Mucosa of descending colon (tissue), 3 donors: ENCODE data around the gene BANF1. TPM values are rescaled to one million over a fixed set of nuclear protein-coding genes. Genes with fewer than 3 reads are reported as not detected.

Experiments used
- ATAC-seq: fragments of 200-7000 bp; cut with Tn5 transposase; one replicate; pipeline ENCODE4 v1.9.1; 2020; ENCODE audit warnings: mild to moderate bottlenecking, moderate library complexity
- DNase-seq, 3 donors: peaks; one replicate each; pipeline ENCODE4 v3.0.0-alpha.2; 2020
- H3K36me3 ChIP-seq: fragments of 200-600 bp; one replicate; pipeline ENCODE4 v1.8.0; 2021; ENCODE audit warnings: low read depth, mild to moderate bottlenecking
- H3K4me1 ChIP-seq: fragments of 200-600 bp; one replicate; pipeline ENCODE4 v1.8.0; 2021; ENCODE audit warnings: low read depth, mild to moderate bottlenecking
- H3K4me3 ChIP-seq: fragments of 200-600 bp; one replicate; pipeline ENCODE4 v1.8.0; 2021; ENCODE audit warnings: mild to moderate bottlenecking
- H3K9me3 ChIP-seq: fragments of 200-600 bp; one replicate; pipeline ENCODE4 v1.8.0; 2021; ENCODE audit warnings: mild to moderate bottlenecking
- CTCF ChIP-seq: fragments of 200-600 bp; IDR thresholded peaks from one replicate; pipeline ENCODE4 v1.8.0; 2022; ENCODE audit warnings: antibody characterized with exemption, mild to moderate bottlenecking
- intact Hi-C, 2 donors: fragments of 100-400 bp; cut with DNase I in 1 of 2; cut with micrococcal nuclease in 1 of 2; formaldehyde crosslinking; loops; one replicate each; pipeline versions ENCODE4 v1.11.0 to v1.11.1; 2022; cut with DNase I, micrococcal nuclease
- total RNA-seq, 3 donors: library from RNA; stranded (reverse); fragmentation: NEBNext Ultra II Directional in 2 of 3; extraction: Animal tissue kit (Norgen Biotek cat#: 25700) in 2 of 3; gene quantifications; one replicate each; pipeline versions ENCODE4 v1.2.1 to v1.2.4, GENCODE V29; 2021 to 2023
- donor health status: DM: no; HTN: no; CAD: no; lungs with moderate emphysema.
- donor health status: DM: no; HTN: no; CAD: no.
- donor health status: DM: no; HTN: yes; CAD: no.

Gene BANF1
- total RNA-seq, 3 donors from 2014 or later, result 130 to 155 (median 131) TPM

- Histone ChIP-seq H3K36me3 (no peaks in the 10 kb centered on the region), H3K4me3 (no peak overlapping the region), H3K9me3 (no peaks in the 10 kb centered on the region), H3K4me1 (peaks cover 19% of the 10 kb centered on the region)
- ATAC-seq (no peak), DNase-seq (peak in 1 of 3 donors; percentile 28)
- intact Hi-C loops, result no loop called here
- TF ChIP-seq CTCF, result no peak
These were observed 988 bp downstream of the BANF1 start for GRCh38 chr11:66003291-66003690.

- no peak overlapping the region for H3K4me3 ChIP-seq
- H3K9me3 ChIP-seq, result no peaks in the 10 kb centered on the region
- peaks cover 19% of the 10 kb centered on the region for H3K4me1 ChIP-seq
- no peaks in the 10 kb centered on the region for H3K36me3 ChIP-seq
- intact Hi-C loops, result no loop called here
- ATAC-seq (no peak), DNase-seq (no peak)
- TF ChIP-seq CTCF, result no peak
These were observed 1.9 kb downstream of the BANF1 start for GRCh38 chr11:66004186-66004585.

GRCh38 chr11:66006134-66006890 is 4.0 kb downstream of the BANF1 start:
- ATAC-seq, result no peak
- H3K9me3 ChIP-seq, result no peaks in the 10 kb centered on the region

GRCh38 chr11:66006891-66007176 is 4.5 kb downstream of the BANF1 start:
- DNase-seq (no peak), ATAC-seq (no peak)
- no peaks in the 10 kb centered on the region for H3K9me3 ChIP-seq
- H3K36me3 ChIP-seq, result no peaks in the 10 kb centered on the region
- TF ChIP-seq CTCF, result no peak
- H3K4me1 ChIP-seq, result peaks cover 9% of the 10 kb centered on the region
- intact Hi-C loops, result no loop called here
- no peak overlapping the region for H3K4me3 ChIP-seq

More at GRCh38 chr11:66006134-66006890, 4.0 kb downstream of the BANF1 start:
- DNase-seq, result no peak
- Histone ChIP-seq H3K4me3 (no peak overlapping the region), H3K4me1 (peaks cover 7% of the 10 kb centered on the region), H3K36me3 (no peaks in the 10 kb centered on the region)
- TF ChIP-seq CTCF, result no peak
- intact Hi-C loops, result no loop called here

- Histone ChIP-seq H3K4me3 (no peak overlapping the region), H3K9me3 (no peaks in the 10 kb centered on the region), H3K4me1 (peaks cover 12% of the 10 kb centered on the region), H3K36me3 (no peaks in the 10 kb centered on the region)
- intact Hi-C loops, result no loop called here
- DNase-seq (no peak), ATAC-seq (no peak)
- no peak for TF ChIP-seq CTCF
These were observed 4.9 kb downstream of the BANF1 start for GRCh38 chr11:66007201-66007634.

- intact Hi-C loops, result no loop called here
- TF ChIP-seq CTCF, result no peak
- Histone ChIP-seq H3K36me3 (no peaks in the 10 kb centered on the region), H3K4me3 (no peak overlapping the region), H3K9me3 (no peaks in the 10 kb centered on the region), H3K4me1 (peaks cover 10% of the 10 kb centered on the region)
- DNase-seq (no peak), ATAC-seq (no peak)
These were observed 5.8 kb downstream of the BANF1 start for GRCh38 chr11:66008095-66008467.
